MM.1S (cell line): ENCODE measurements around the gene RAPGEF4.

ENCODE experiments used
- CTCF ChIP-seq: fragments of 300-600 bp; sonication (generic); IDR thresholded peaks from 2 replicates; pipeline ENCODE4 v1.5.1; 2016; ENCODE audit warnings: antibody characterized with exemption, low read length, mixed read lengths
- EZH2 ChIP-seq: fragments of 300-600 bp; sonication (generic); optimal IDR thresholded peaks from 2 replicates; pipeline ENCODE3; 2017; ENCODE audit warnings: low read depth, mild to moderate bottlenecking, antibody characterized with exemption, low read length, mixed read lengths
- EZH2phosphoT487 ChIP-seq: fragments of 300-600 bp; sonication (generic); IDR thresholded peaks from 2 replicates; pipeline ENCODE4 v1.6.1; 2018; ENCODE audit warnings: antibody characterized with exemption, low read length

DNA sequence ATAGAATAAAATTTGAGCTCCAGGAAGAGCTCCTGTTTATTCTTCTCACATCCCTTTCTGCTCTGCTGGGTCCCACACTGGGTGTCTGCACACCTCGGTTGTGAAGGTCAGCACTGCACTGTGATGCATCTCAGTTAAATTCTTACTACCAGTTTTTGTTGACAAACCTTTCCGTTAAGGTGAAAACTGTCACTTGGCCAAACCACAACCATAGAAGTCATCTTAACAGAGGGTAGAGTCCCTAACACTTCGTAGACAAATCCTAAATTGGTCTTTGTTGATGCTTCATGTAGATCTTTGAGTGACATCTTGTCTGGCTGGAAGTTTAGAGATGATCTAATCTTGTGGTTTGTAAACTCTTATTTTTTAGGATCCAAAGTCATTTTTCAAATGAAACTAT lies 172.6 kb downstream of the RAPGEF4 start:
- TF ChIP-seq CTCF (no peak), EZH2 (no peak), EZH2phosphoT487 (no peak)
